GM12878 (cell line): ENCODE data around the gene DOCK1. TPM values are rescaled to one million over a fixed set of nuclear protein-coding genes. Genes with fewer than 3 reads are reported as not detected.

Experiments used
- ATAC-seq: fragments of 200-7000 bp; cut with Tn5 transposase; 3 replicates; pipeline ENCODE4 v1.9.1; 2020; ENCODE audit warnings: mild to moderate bottlenecking, moderate library complexity
- BruUV-seq: library from RNA; stranded (reverse); fragments of 400-500 nt; replicated peaks from 2 replicates; lab custom pipeline; 2021; lab: Mats Ljungman, UMichigan
- CTCF ChIA-PET: fragments of 300-600 bp; sonication (Branson Sonifier 250); formaldehyde crosslinking; extraction: SDS; loops from one replicate; lab custom pipeline; 2021; ENCODE audit warnings: inconsistent platforms; lab: Yijun Ruan, JAX
- POLR2A ChIA-PET: fragments of 350-600 bp; formaldehyde crosslinking; extraction: SDS; loops from one replicate; lab custom pipeline; 2021; ENCODE audit warnings: inconsistent platforms; lab: Charles Lee
- RAD21 ChIA-PET: fragments of 300-600 bp; sonication (Branson Sonifier 250); formaldehyde crosslinking; loops from one replicate; lab custom pipeline; 2023; ENCODE audit warnings: antibody characterized with exemption; ENCODE audit not compliant: unreplicated experiment; lab: Charles Lee
- SMC1A ChIA-PET: fragments of 300-600 bp; sonication (Branson Sonifier 250); formaldehyde crosslinking; loops from one replicate; lab custom pipeline; 2023; ENCODE audit not compliant: unreplicated experiment, uncharacterized antibody; lab: Charles Lee
- DNase-seq: peaks from one replicate; pipeline ENCODE4 v3.0.0-alpha.2; 2011; ENCODE audit warnings: low read depth, low spot score
- FAIRE-seq: peaks from 3 replicates; lab custom pipeline; 2011; peaks lifted over from hg19 to GRCh38; lab: Jason Lieb, UNC
- H2AFZ ChIP-seq: 2 replicates; pipeline ENCODE4 v1.6.0; 2011; ENCODE audit warnings: low read depth, low read length, control low read depth; ENCODE audit not compliant: control insufficient read depth
- H3K27ac ChIP-seq: 2 replicates; pipeline ENCODE4 v1.5.1; 2011; ENCODE audit warnings: control low read depth; ENCODE audit not compliant: control insufficient read depth, insufficient read depth
- H3K27me3 ChIP-seq, 2 experiments: replicated peaks in 1 of 2; 2 replicates each; pipeline versions ENCODE4 v1.6.0 to v1.6.1; 2011; ENCODE audit warnings: low read length in 1 of 2; ENCODE audit not compliant: control insufficient read depth in 2 of 2, insufficient read depth in 2 of 2
- H3K36me3 ChIP-seq, 2 experiments: 2 replicates each; pipeline ENCODE4 v1.5.1; 2011; ENCODE audit warnings: low read length in 1 of 2; ENCODE audit not compliant: control insufficient read depth in 2 of 2, insufficient read depth in 2 of 2
- H3K4me1 ChIP-seq: 2 replicates; pipeline ENCODE4 v1.6.1; 2011; ENCODE audit warnings: mild to moderate bottlenecking, low read length, moderate library complexity, mixed read lengths; ENCODE audit not compliant: control insufficient read depth, insufficient read depth
- H3K4me2 ChIP-seq: 2 replicates; pipeline ENCODE4 v1.6.0; 2011; ENCODE audit warnings: control low read depth; ENCODE audit not compliant: control insufficient read depth, insufficient read depth
- H3K4me3 ChIP-seq: fragments of 200-600 bp; sonication (generic); 2 replicates; pipeline ENCODE4 v1.5.1; 2016
- H3K79me2 ChIP-seq: 2 replicates; pipeline ENCODE4 v1.6.0; 2011; ENCODE audit warnings: low read length; ENCODE audit not compliant: control insufficient read depth, insufficient read depth
- H3K9ac ChIP-seq: 2 replicates; pipeline ENCODE4 v1.8.0; 2011; ENCODE audit warnings: low read length, control low read depth, mixed read lengths; ENCODE audit not compliant: control insufficient read depth, insufficient read depth
- H3K9me3 ChIP-seq: replicated peaks from 3 replicates; pipeline ENCODE4 v1.5.1; 2011; ENCODE audit warnings: mild to moderate bottlenecking, low read length; ENCODE audit not compliant: control insufficient read depth, insufficient read depth
- H4K20me1 ChIP-seq: 2 replicates; pipeline ENCODE4 v1.6.0; 2011; ENCODE audit not compliant: control insufficient read depth, insufficient read depth
- CHD4 ChIP-seq: fragments of 200-600 bp; sonication (generic); IDR thresholded peaks from 2 replicates; pipeline ENCODE4 v1.6.1; 2016; ENCODE audit warnings: mild to moderate bottlenecking
- IRF5 ChIP-seq: fragments of 450-650 bp; IDR thresholded peaks from 2 replicates; pipeline ENCODE4 v1.6.1; 2017; ENCODE audit warnings: borderline replicate concordance
- KAT2A ChIP-seq: conservative IDR thresholded peaks from 2 replicates; pipeline ENCODE4 v1.6.1; 2011; ENCODE audit warnings: low read depth, low read length; ENCODE audit not compliant: control insufficient read depth
- KDM1A ChIP-seq: fragments of 200-600 bp; sonication (generic); IDR thresholded peaks from 2 replicates; pipeline ENCODE4 v1.6.1; 2016; ENCODE audit warnings: borderline replicate concordance
- SIN3A ChIP-seq: IDR thresholded peaks from 2 replicates; pipeline ENCODE4 v1.6.1; 2012; ENCODE audit warnings: low read depth, low read length, improper control_type of control experiment
- STAT3 ChIP-seq: IDR thresholded peaks from 2 replicates; pipeline ENCODE4 v1.6.1; 2011; ENCODE audit warnings: low read depth, low read length, improper control_type of control experiment
- YY1 ChIP-seq: IDR thresholded peaks from 2 replicates; pipeline ENCODE4 v1.6.1; 2011; ENCODE audit warnings: low read depth, mild to moderate bottlenecking, low read length
- WGBS: methylation state at CpG from one replicate; pipeline ENCODE4 v1.1.6; 2016; ENCODE audit warnings: low lambda C conversion rate; ENCODE audit not compliant: insufficient replicate concordance, insufficient coverage; ENCODE audit errors: missing lambda C conversion rate; 5-methylcytosine and 5-hydroxymethylcytosine counted together
- in situ Hi-C: fragments of 300-500 bp; cut with MboI; formaldehyde crosslinking; loops from 9 replicates; pipeline ENCODE4 v1.14.3; 2018; ENCODE audit warnings: mixed read lengths
- intact Hi-C: fragments of 100-400 bp; cut with micrococcal nuclease; formaldehyde crosslinking; loops from one replicate; pipeline ENCODE4 v1.14.2; 2022; ENCODE audit not compliant: unreplicated experiment
- polyA plus RNA-seq, 11 experiments: library from polyadenylated mRNA; depleted of rRNA in 4 of 11; unstranded in 6 of 11; stranded (reverse) in 5 of 11; fragments of >200 nt; fragmentation: Nextera tagmentation in 4 of 11; fragmentation: Illumina TruSeq in 1 of 11; extraction: Ambion mirVana in 4 of 11; extraction: Trizol in 1 of 11; gene quantifications; 1 replicate in 1 of 11; 2 replicates in 10 of 11; pipeline versions ENCODE4 v1.2.1 to v1.2.3, GENCODE V29; 2011 to 2016; ENCODE audit warnings: inconsistent platforms in 2 of 11, missing spikeins in 2 of 11, low read depth in 1 of 11
- total RNA-seq, 4 experiments: library from RNA; depleted of rRNA in 3 of 4; stranded (reverse); fragments of >200 nt in 3 of 4; fragmentation: Illumina TruSeq in 1 of 4; extraction: Trizol in 1 of 4; gene quantifications; 2 replicates each; pipeline versions ENCODE4 v1.2.1 to v1.2.3, GENCODE V29; 2013 to 2021

The DOCK1 gene
- total and polyA plus RNA-seq, 10 of the 15 experiments (the other 5 are each of a cell fraction or from before 2014, with no cell fraction given): 0.05 to 0.18 TPM; not detected in 8

GRCh38 chr10:127016331-127016730 lies 111.1 kb downstream of the DOCK1 start:
- no TSS peak for BruUV-seq
- in situ Hi-C loops (no loop called here), intact Hi-C loops (no loop called here)
- Histone ChIP-seq H3K36me3 (no peaks in the 10 kb centered on the region), H3K79me2 (no peaks in the 10 kb centered on the region), H3K9me3 (no peaks in the 10 kb centered on the region; the same call in 2 of the 3 replicates), H3K4me3 (no peak overlapping the region), H4K20me1 (no peaks in the 10 kb centered on the region), H3K9ac (no peak overlapping the region), H3K4me2 (no peak overlapping the region), H3K4me1 (no peaks in the 10 kb centered on the region), H3K27ac (no peak overlapping the region), H2AFZ (no peak overlapping the region), H3K27me3 (no peaks in the 10 kb centered on the region)
- TF ChIP-seq SIN3A: no peak
- TF ChIP-seq YY1: no peak
- TF ChIP-seq KDM1A: no peak
- no peak for TF ChIP-seq CHD4
- TF ChIP-seq STAT3: no peak
- TF ChIP-seq KAT2A: no peak
- no peak for TF ChIP-seq IRF5
- ChIA-PET CTCF (no interaction called here), POLR2A (no interaction called here), RAD21 (no interaction called here), SMC1A (no interaction called here)
- ATAC-seq (no peak), DNase-seq (no peak), FAIRE-seq (no peak)
- 63% methylated on average over 11 of the region's 11 CpGs for WGBS
